Activated CD8-positive, alpha-beta T cell treated with anti-CD3 and anti-CD28 coated beads, Interleukin-2, amount 10 ng/mL, durations not matched to agents 7 days and 5 days (primary cell): ENCODE data around the gene ZNF207. TPM values are rescaled to one million over a fixed set of nuclear protein-coding genes. Genes with fewer than 3 reads are reported as not detected.
"Not testable (repeated sequence)": the region's sequence is repeated elsewhere in the genome, so short reads cannot be mapped to it uniquely, and the experiment has no call there.

Source experiments
- ATAC-seq: fragments of 150-1000 bp; cut with Tn5 transposase; one replicate; pipeline ENCODE4 v1.10.0; 2021; ENCODE audit warnings: moderate library complexity
- CTCF ChIA-PET: fragments of 350-600 bp; sonication (Branson Sonifier 250); formaldehyde crosslinking; loops from one replicate; lab custom pipeline; 2021; ENCODE audit warnings: antibody characterized with exemption; lab: Charles Lee
- POLR2A ChIA-PET: fragments of 350-600 bp; sonication (Branson Sonifier 250); formaldehyde crosslinking; loops from one replicate; lab custom pipeline; 2021; ENCODE audit warnings: antibody characterized with exemption; lab: Charles Lee
- DNase-seq: peaks from one replicate; pipeline ENCODE4 v3.0.0-alpha.2; 2020
- H3K27ac Mint-ChIP-seq: one replicate; pipeline ENCODE4 v1.8.0; 2021; ENCODE audit warnings: mild to moderate bottlenecking, mixed read lengths
- H3K27me3 Mint-ChIP-seq: one replicate; pipeline ENCODE4 v1.8.0; 2021; ENCODE audit warnings: low read depth, mixed read lengths
- H3K36me3 Mint-ChIP-seq: one replicate; pipeline ENCODE4 v1.8.0; 2021; ENCODE audit warnings: low read depth, mixed read lengths
- H3K4me1 Mint-ChIP-seq: one replicate; pipeline ENCODE4 v1.8.0; 2021; ENCODE audit warnings: low read depth, mixed read lengths
- H3K4me3 Mint-ChIP-seq: one replicate; pipeline ENCODE4 v1.8.0; 2021; ENCODE audit warnings: mild to moderate bottlenecking, mixed read lengths
- H3K9me3 Mint-ChIP-seq: one replicate; pipeline ENCODE4 v1.8.0; 2022; ENCODE audit warnings: mixed read lengths; ENCODE audit not compliant: insufficient read depth
- microRNA-seq: library from miRNA; unstranded; fragments of <30 nt; microRNA quantifications from one replicate; pipeline ENCODE4 v1.2.0, GENCODE V29; 2022
- total RNA-seq, 2 experiments: library from RNA; stranded (reverse); gene quantifications; one replicate each; pipeline ENCODE4 v1.2.3, GENCODE V29; 2021

The ZNF207 gene
- total RNA-seq, 2 experiments from 2014 or later = 250 to 263 TPM

GRCh38 chr17:32388613-32389459 is 38.9 kb downstream of the ZNF207 start:
- ATAC-seq (no peak), DNase-seq (no peak)
- Mint-ChIP-seq H3K27ac (no peak overlapping the region), H3K4me1 (no peaks in the 10 kb centered on the region), H3K36me3 (peaks cover 27% of the 10 kb centered on the region), H3K4me3 (no peak overlapping the region), H3K27me3 (no peaks in the 10 kb centered on the region), H3K9me3 (no peaks in the 10 kb centered on the region)
- ChIA-PET POLR2A (no interaction called here), CTCF (no interaction called here)

GRCh38 chr17:32393904-32394303 is 43.9 kb downstream of the ZNF207 start:
- Mint-ChIP-seq H3K9me3 (no peaks in the 10 kb centered on the region), H3K27me3 (no peaks in the 10 kb centered on the region), H3K36me3 (peaks cover 15% of the 10 kb centered on the region), H3K27ac (no peak overlapping the region), H3K4me3 (no peak overlapping the region), H3K4me1 (peaks cover 6% of the 10 kb centered on the region)
- ChIA-PET CTCF (interaction anchor here (1.3 kb wide), 1 partner anchor 50 kb away, joined by 3 read pairs; the partner anchor contains the start of gene PSMD11), POLR2A (no interaction called here)
- DNase-seq (no peak), ATAC-seq (no peak)

- ATAC-seq (no peak), DNase-seq (no peak)
- Mint-ChIP-seq H3K36me3 (peaks cover 10% of the 10 kb centered on the region), H3K4me3 (no peak overlapping the region), H3K4me1 (peaks cover 8% of the 10 kb centered on the region), H3K27ac (no peak overlapping the region), H3K9me3 (no peaks in the 10 kb centered on the region), H3K27me3 (no peaks in the 10 kb centered on the region)
- CTCF ChIA-PET = interaction anchor here (1.1 kb wide), 1 partner anchor 47 kb away, joined by 5 read pairs; no protein-coding TSS in a partner anchor
- POLR2A ChIA-PET = interaction anchor here (0.6 to 1.1 kb wide), 2 partner anchors 18 to 48 kb away, joined by 4 to 5 read pairs; partner anchors contain the start of gene PSMD11
Measured at GRCh38 chr17:32396343-32396742, 46.4 kb downstream of the ZNF207 start.

GRCh38 chr17:32398946-32399345 is 49.0 kb downstream of the ZNF207 start:
- no peaks in the 10 kb centered on the region for H3K9me3 Mint-ChIP-seq
- H3K36me3 Mint-ChIP-seq = peaks cover 4% of the 10 kb centered on the region
- H3K27me3 Mint-ChIP-seq = no peaks in the 10 kb centered on the region
- ATAC-seq (no peak), DNase-seq (no peak)
- H3K4me1 Mint-ChIP-seq = peaks cover 8% of the 10 kb centered on the region
- no peak overlapping the region for H3K4me3 Mint-ChIP-seq
- ChIA-PET POLR2A (interaction anchor here (0.9 kb wide), 1 partner anchor 49 kb away, joined by 4 read pairs; no protein-coding TSS in a partner anchor), CTCF (interaction anchor here (0.7 to 2.1 kb wide), 4 partner anchors 28 to 478 kb away, joined by 3 to 7 read pairs (median 4); partner anchors contain the start of gene PSMD11)
- no peak overlapping the region for H3K27ac Mint-ChIP-seq

GRCh38 chr17:32410085-32410484 is 60.1 kb downstream of the ZNF207 start:
- POLR2A ChIA-PET = not testable (repeated sequence)

GRCh38 chr17:32426894-32427293 is 76.9 kb downstream of the ZNF207 start:
- no peak for DNase-seq
- CTCF ChIA-PET = no interaction called here
- H3K27me3 Mint-ChIP-seq = peaks cover 2% of the 10 kb centered on the region
- H3K36me3 Mint-ChIP-seq = peaks cover 2% of the 10 kb centered on the region
- ATAC-seq = no peak
- POLR2A ChIA-PET = no interaction called here
- no peaks in the 10 kb centered on the region for H3K4me1 Mint-ChIP-seq
- H3K4me3 Mint-ChIP-seq = no peak overlapping the region
- H3K27ac Mint-ChIP-seq = no peak overlapping the region
- peaks cover 9% of the 10 kb centered on the region for H3K9me3 Mint-ChIP-seq

More at GRCh38 chr17:32410085-32410484, 60.1 kb downstream of the ZNF207 start:
- not testable (repeated sequence) for H3K27ac Mint-ChIP-seq, ATAC-seq, H3K9me3 Mint-ChIP-seq, H3K27me3 Mint-ChIP-seq, H3K4me1 Mint-ChIP-seq, H3K36me3 Mint-ChIP-seq, DNase-seq, H3K4me3 Mint-ChIP-seq
- CTCF ChIA-PET = interaction anchor here (1.8 kb wide), 1 partner anchor 34 kb away, joined by 5 read pairs; the partner anchor contains the start of gene PSMD11

- POLR2A ChIA-PET = no interaction called here
- H3K36me3 Mint-ChIP-seq = peaks cover 2% of the 10 kb centered on the region
- CTCF ChIA-PET = no interaction called here
- DNase-seq (no peak), ATAC-seq (no peak)
- H3K27me3 Mint-ChIP-seq = no peaks in the 10 kb centered on the region
- H3K27ac Mint-ChIP-seq = no peak overlapping the region
- no peaks in the 10 kb centered on the region for H3K4me1 Mint-ChIP-seq
- H3K9me3 Mint-ChIP-seq = peaks cover 9% of the 10 kb centered on the region
- H3K4me3 Mint-ChIP-seq = no peak overlapping the region
Measured at GRCh38 chr17:32429598-32429997, 79.6 kb downstream of the ZNF207 start.

Small RNAs within 50 kb of the gene (microRNA-seq; reads per million reads assigned to microRNA genes)
- gene MIR632 = not detected

Other genes starting within 250 kb of the ZNF207 start
- 10 to 100 TPM; 29.9 to 31.4 TPM for gene RHOT1, start 207.7 kb upstream of the ZNF207 start, total RNA-seq
- gene RHBDL3, start 84.3 kb upstream of the ZNF207 start, total RNA-seq = 1 to 10 TPM in 1 of 2 experiments, under 1 TPM in 1; 0.82 to 1.0 TPM
- 10 to 100 TPM; 29.0 to 34.0 TPM for gene C17orf75, start 8.0 kb upstream of the ZNF207 start, total RNA-seq
- gene PSMD11, start 94.4 kb downstream of the ZNF207 start, total RNA-seq = 100 to 1,000 TPM; 100 to 104 TPM
- 1 to 10 TPM; 5.8 to 6.5 TPM for gene CDK5R1, start 136.8 kb downstream of the ZNF207 start, total RNA-seq